NCI-H1048 (cell line): Measurements from ENCODE around the gene SERINC2.
"Not testable (repeated sequence)": the region's sequence is repeated elsewhere in the genome, so short reads cannot be mapped to it uniquely, and the experiment has no call there.

Experiments used
- DNase-seq: peaks from one replicate; lab custom pipeline; 2025; lab: John Stamatoyannopoulos, UW

SERINC2 gene

GRCh38 chr1:31414980-31415370 is 2.0 kb downstream of the SERINC2 start:
- no peak for DNase-seq

GRCh38 chr1:31415658-31416057 is 2.6 kb downstream of the SERINC2 start:
- DNase-seq: no peak

- no peak for DNase-seq
Measured at GRCh38 chr1:31416101-31416736, 3.2 kb downstream of the SERINC2 start.

- DNase-seq: no peak
Measured at GRCh38 chr1:31417148-31417547, 4.1 kb downstream of the SERINC2 start.

GRCh38 chr1:31418626-31419323 is 5.8 kb downstream of the SERINC2 start:
- DNase-seq: no peak

GRCh38 chr1:31420716-31421115 is 7.7 kb downstream of the SERINC2 start:
- DNase-seq: no peak

GRCh38 chr1:31421371-31422040 is 8.5 kb downstream of the SERINC2 start:
- DNase-seq: no peak

GRCh38 chr1:31422505-31423319 is 9.7 kb downstream of the SERINC2 start:
- no peak for DNase-seq

GRCh38 chr1:31423418-31423947 is 10.5 kb downstream of the SERINC2 start:
- DNase-seq: no peak

- no peak for DNase-seq
Measured at GRCh38 chr1:31424568-31424967, 11.6 kb downstream of the SERINC2 start.

- DNase-seq: no peak
Measured at GRCh38 chr1:31425301-31426081, 12.5 kb downstream of the SERINC2 start.

- DNase-seq: no peak
Measured at GRCh38 chr1:31426249-31426922, 13.4 kb downstream of the SERINC2 start.

- no peak for DNase-seq
Measured at GRCh38 chr1:31427322-31427721, 14.3 kb downstream of the SERINC2 start.

- DNase-seq: no peak
Measured at GRCh38 chr1:31428436-31429221, 15.6 kb downstream of the SERINC2 start.

- no peak for DNase-seq
Measured at GRCh38 chr1:31429583-31429982, 16.6 kb downstream of the SERINC2 start.

- DNase-seq: not testable (repeated sequence)
Measured at GRCh38 chr1:31431351-31432257, 18.6 kb downstream of the SERINC2 start.

- DNase-seq: no peak
Measured at GRCh38 chr1:31432592-31433395, 19.8 kb downstream of the SERINC2 start.

- no peak for DNase-seq
Measured at GRCh38 chr1:31433396-31433930, 20.4 kb downstream of the SERINC2 start.
